ENCODE measurements around the gene MYL12B. TPM values are rescaled to one million over a fixed set of nuclear protein-coding genes. Genes with fewer than 3 reads are reported as not detected.

The MYL12B gene
- total and polyA plus RNA-seq, 2 donors (not counting 3 experiments of a cell fraction or from before 2014, with no cell fraction given): 634 to 724 TPM

- intact Hi-C loops (cut with micrococcal nuclease): no loop called here
These were observed 35.9 kb upstream of the MYL12B start for GRCh38 chr18:3226048-3226447.

More at GRCh38 chr18:3226048-3226447, 35.9 kb upstream of the MYL12B start:
- POLR2A ChIA-PET: no interaction called here
- no peaks in the 10 kb centered on the region for H3K4me1 ChIP-seq (ENCODE audit: control insufficient read depth, extremely low read depth, insufficient read depth, low read length)
- H3K36me3 ChIP-seq (ENCODE audit: control insufficient read depth in 2 of 2, extremely low read depth in 1 of 2, insufficient read depth in 2 of 2, low read length in 2 of 2): no peaks in the 10 kb centered on the region
- no peak overlapping the region for H3K9ac ChIP-seq (replicated peaks; ENCODE audit: extremely low read depth, insufficient read depth, low read length)
- dilution Hi-C loops (cut with MboI; ENCODE audit: extremely low pct_ligation_motif_present, low sequenced_read_pairs): no loop called here
- DNase-seq (ENCODE audit: low read depth, low spot score) (no peak), FAIRE-seq (no peak)
- no peak overlapping the region for H3K27ac ChIP-seq (ENCODE audit: insufficient read depth, low read depth, low read length)
- no peaks in the 10 kb centered on the region for H4K20me1 ChIP-seq (replicated peaks; ENCODE audit: control insufficient read depth, extremely low read depth, insufficient read depth, low read length)
- H2AFZ ChIP-seq (ENCODE audit: low read depth, low read length): no peak overlapping the region
- H3K79me2 ChIP-seq (ENCODE audit: control insufficient read depth, insufficient read depth, low read length): no peaks in the 10 kb centered on the region
- no peak overlapping the region for H3K4me2 ChIP-seq (ENCODE audit: insufficient read depth, low read length)
- peaks cover 3 to 4% of the 10 kb centered on the region in 2 experiments for H3K27me3 ChIP-seq (ENCODE audit: control insufficient read depth in 2 of 2, insufficient read depth in 2 of 2, low read length in 2 of 2)
- H3K4me3 ChIP-seq (replicated peaks in 1 of 3; ENCODE audit: insufficient read depth in 1 of 3, low read depth in 1 of 3, low read length in 3 of 3): no peak overlapping the region
- CTCF ChIA-PET: no interaction called here
- TF ChIP-seq GATA2 (IDR thresholded peaks at IDR 0.05; ENCODE audit: insufficient read depth, insufficient read length, low read depth, low read length): no peak
- no peak for TF ChIP-seq POLR2AphosphoS5 (IDR thresholded peaks at IDR 0.05; ENCODE audit: insufficient read depth, low read depth, low read length)
- no peak for TF ChIP-seq MAX (IDR thresholded peaks at IDR 0.05; ENCODE audit: insufficient read depth, insufficient read length)
- TF ChIP-seq MYC (IDR thresholded peaks at IDR 0.05; ENCODE audit: low read depth, low read length): no peak
- TF ChIP-seq CTCF (IDR thresholded peaks at IDR 0.05; ENCODE audit: extremely low read depth in 1 of 2, insufficient read depth in 1 of 2, low read depth in 1 of 2, low read length in 2 of 2): no peak
- TF ChIP-seq JUN (IDR thresholded peaks at IDR 0.05; ENCODE audit: borderline replicate concordance, insufficient read depth, insufficient read length, low read depth): no peak
- TF ChIP-seq EZH2 (IDR thresholded peaks at IDR 0.05; ENCODE audit: borderline replicate concordance, low read depth, low read length, severe bottlenecking): no peak
- no peak for TF ChIP-seq FOS (IDR thresholded peaks at IDR 0.05; ENCODE audit: borderline replicate concordance, insufficient read depth, low read length)
- no peak for TF ChIP-seq POLR2A (IDR thresholded peaks at IDR 0.05; ENCODE audit: low read depth, low read length)
- no TSS peak for BruUV-seq (replicated peaks)
- no peaks in the 10 kb centered on the region for H3K9me1 ChIP-seq (replicated peaks; ENCODE audit: control insufficient read depth, extremely low read depth, insufficient read depth, low read length)
- H3K9me3 ChIP-seq (replicated peaks; ENCODE audit: control insufficient read depth, insufficient read depth, low read length): no peaks in the 10 kb centered on the region

Data from endothelial cell of umbilical vein (primary cell).